HS-5 (cell line): Measurements from ENCODE around the gene LONRF3.

Source experiments
- DNase-seq: peaks from one replicate; pipeline ENCODE4 v3.0.0-alpha.2; 2012; ENCODE audit warnings: low read depth

Gene LONRF3

GRCh38 chrX:119036107-119037029, 62.0 kb downstream of the LONRF3 start:
- no peak for DNase-seq

DNA sequence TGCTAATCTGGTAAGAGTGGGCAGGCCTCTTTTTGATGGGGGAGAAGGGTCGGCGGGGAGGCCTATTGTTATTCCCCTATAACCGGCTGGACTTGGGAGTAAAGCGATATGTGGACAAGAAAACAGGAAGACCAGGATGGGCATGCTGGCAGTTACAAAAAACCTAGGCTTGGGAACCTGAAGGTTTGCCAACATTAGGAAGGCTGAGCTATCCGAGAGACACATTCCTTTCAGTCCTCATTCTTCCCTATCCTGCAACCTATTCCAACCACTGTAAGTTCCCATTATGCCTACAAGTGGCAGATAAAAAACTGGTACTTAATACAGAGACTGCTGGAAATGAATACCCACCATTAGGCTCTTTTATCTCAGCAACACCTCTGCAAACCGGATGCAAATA, 66.0 kb downstream of the LONRF3 start:
- no peak for DNase-seq

GRCh38 chrX:119041175-119041574, 66.8 kb downstream of the LONRF3 start:
- DNase-seq: peak; percentile 43

- DNase-seq: no peak
Measured at GRCh38 chrX:119042040-119042439, 67.6 kb downstream of the LONRF3 start.

- DNase-seq: no peak
Measured at GRCh38 chrX:119042996-119043395, 68.6 kb downstream of the LONRF3 start.

GRCh38 chrX:119045884-119046283, 71.5 kb downstream of the LONRF3 start:
- no peak for DNase-seq

- DNase-seq: no peak
Measured at GRCh38 chrX:119055687-119056086, 81.3 kb downstream of the LONRF3 start.

- DNase-seq: no peak
Measured at GRCh38 chrX:119062750-119063374, 88.4 kb downstream of the LONRF3 start.

- DNase-seq: no peak
Measured at GRCh38 chrX:119063428-119063827, 89.0 kb downstream of the LONRF3 start.

- peak; percentile 16 for DNase-seq
Measured at GRCh38 chrX:119067023-119067739, 92.8 kb downstream of the LONRF3 start.
